Caki2 (cell line): ENCODE results near the gene FBXO7. TPM values are rescaled to one million over a fixed set of nuclear protein-coding genes. Genes with fewer than 3 reads are reported as not detected.
"Not testable (repeated sequence)": the region's sequence is repeated elsewhere in the genome, so short reads cannot be mapped to it uniquely, and the experiment has no call there.

Experiments used
- DNase-seq: peaks from one replicate; pipeline ENCODE4 v3.0.0-alpha.2; 2015; ENCODE audit warnings: low read depth
- in situ Hi-C: cut with HindIII; loops from 2 replicates; pipeline ENCODE4 v1.10.0; 2016; ENCODE audit warnings: low sequenced_read_pairs, low pct_unique_long_range_greater_than_20kb, mixed read lengths
- total RNA-seq: library from RNA; depleted of rRNA; stranded (reverse); fragments of >200 nt; shearing (Covaris generic); gene quantifications from 2 replicates; pipeline ENCODE4 v1.2.3, GENCODE V29; 2014; ENCODE audit warnings: low replicate concordance; rRNA removed

FBXO7 gene
- total RNA-seq, result 136 and 145 TPM in 2 replicates

DNA sequence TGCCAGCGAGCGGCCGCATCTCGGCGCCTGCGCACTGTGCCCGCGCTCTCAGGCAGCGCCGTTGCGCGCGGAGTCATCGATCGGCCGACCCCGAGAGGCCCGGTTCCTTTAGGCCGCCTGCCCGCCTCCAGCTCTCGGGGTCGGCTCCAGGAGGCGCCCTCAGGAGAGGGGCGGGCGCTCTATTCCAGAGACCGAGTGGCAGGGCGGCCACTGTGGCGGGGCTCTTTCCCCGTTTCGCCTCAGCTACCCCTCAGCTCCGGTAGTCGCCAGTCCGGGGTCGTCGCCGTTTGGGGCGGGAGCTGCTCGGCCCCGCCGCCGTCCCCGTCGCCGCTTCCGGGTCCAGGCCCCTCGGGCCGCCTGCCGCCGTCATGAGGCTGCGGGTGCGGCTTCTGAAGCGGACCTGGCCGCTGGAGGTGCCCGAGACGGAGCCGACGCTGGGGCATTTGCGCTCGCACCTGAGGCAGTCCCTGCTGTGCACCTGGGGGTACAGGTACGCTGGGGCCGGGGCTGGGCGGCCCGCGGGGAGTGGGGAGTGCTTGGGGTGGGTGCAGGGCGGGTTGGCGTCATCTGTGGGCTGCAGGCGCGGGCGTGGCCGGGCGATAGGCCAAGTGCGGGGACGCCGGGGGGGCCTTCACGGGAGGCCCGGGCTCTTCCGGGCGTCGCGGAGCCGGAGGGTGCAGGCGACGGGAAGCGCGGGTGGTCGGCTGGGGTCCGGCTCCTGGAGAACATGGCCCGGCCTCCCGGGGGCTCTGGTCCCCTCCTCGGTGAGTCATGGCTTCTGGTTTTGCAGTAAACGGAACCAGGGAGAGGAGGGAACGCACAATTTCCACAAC, at the start of gene FBXO7:
FBXO7 (plus strand) TSS at position 177 of the 833 bp plus-strand sequence; CDS start at position 369, 192 bp downstream.
- in situ Hi-C loops, result loop anchor here (10.0 kb wide), 1 partner anchor 70 kb away; no protein-coding TSS in a partner anchor
- DNase-seq, result peak; percentile 93

- in situ Hi-C loops, result no loop called here
Observed at GRCh38 chr22:32426881-32427280, 47.7 kb upstream of the FBXO7 start.

DNA sequence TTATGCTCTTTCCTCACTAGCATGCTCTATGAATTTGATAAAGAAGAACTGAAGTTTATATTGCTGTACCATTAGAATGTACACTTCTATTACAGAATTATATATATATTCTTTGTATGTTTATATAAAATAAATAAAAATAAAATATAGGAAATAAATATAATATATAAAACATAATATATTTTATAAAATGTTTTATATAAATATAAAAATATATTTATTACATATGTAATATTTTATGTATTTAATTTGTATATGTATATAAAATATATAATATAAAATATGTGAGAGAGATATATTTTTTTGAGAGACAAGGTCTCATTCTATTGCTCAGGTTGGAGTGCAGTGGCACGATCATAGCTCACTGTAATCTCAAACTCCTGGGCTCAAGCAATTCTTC, 44.3 kb upstream of the FBXO7 start:
- DNase-seq, result no peak
- in situ Hi-C loops, result no loop called here

More at GRCh38 chr22:32426881-32427280, 47.7 kb upstream of the FBXO7 start:
- no peak for DNase-seq

GRCh38 chr22:32444068-32444467, 30.5 kb upstream of the FBXO7 start:
- in situ Hi-C loops, result no loop called here

DNA sequence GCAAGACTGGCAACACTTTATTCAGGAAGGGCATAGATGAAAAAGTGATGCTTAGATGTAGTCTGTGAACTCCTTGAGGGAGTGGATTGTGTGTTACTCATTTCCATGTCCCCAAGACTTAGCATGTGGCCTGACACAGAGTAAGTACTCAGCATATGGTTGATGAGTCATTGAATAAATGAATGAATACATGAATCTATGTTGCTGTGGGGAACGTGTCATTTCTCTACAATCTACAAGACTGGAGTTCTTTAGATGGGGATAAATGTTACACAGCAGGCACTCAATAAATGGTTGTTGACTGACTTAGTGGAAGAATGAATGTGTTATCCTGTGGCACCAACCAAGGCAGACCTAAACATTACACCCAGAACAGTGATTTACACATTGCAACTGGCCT, 28.3 kb upstream of the FBXO7 start:
- DNase-seq, result no peak
- in situ Hi-C loops, result no loop called here

More at GRCh38 chr22:32444068-32444467, 30.5 kb upstream of the FBXO7 start:
- DNase-seq, result peak; percentile 30

- no peak for DNase-seq
- in situ Hi-C loops, result no loop called here
Observed at GRCh38 chr22:32448980-32449379, 25.6 kb upstream of the FBXO7 start.

GRCh38 chr22:32457031-32457430, 17.6 kb upstream of the FBXO7 start:
- in situ Hi-C loops, result no loop called here
- no peak for DNase-seq

GRCh38 chr22:32462452-32462851, 12.2 kb upstream of the FBXO7 start:
- in situ Hi-C loops, result no loop called here
- DNase-seq, result no peak

GRCh38 chr22:32465661-32466060, 8.9 kb upstream of the FBXO7 start:
- in situ Hi-C loops, result no loop called here
- DNase-seq, result no peak

- in situ Hi-C loops, result no loop called here
- DNase-seq, result peak; percentile 56
Observed at GRCh38 chr22:32466496-32466895, 8.1 kb upstream of the FBXO7 start.

GRCh38 chr22:32469799-32470212, 4.8 kb upstream of the FBXO7 start:
- in situ Hi-C loops, result loop anchor here (10.0 kb wide), 1 partner anchor 65 kb away; no protein-coding TSS in a partner anchor
- peak; percentile 98 for DNase-seq

- DNase-seq, result peak; percentile 72
- in situ Hi-C loops, result loop anchor here (10.0 kb wide), 1 partner anchor 69 kb away; no protein-coding TSS in a partner anchor
Observed at GRCh38 chr22:32473388-32473952, 1.1 kb upstream of the FBXO7 start.

DNA sequence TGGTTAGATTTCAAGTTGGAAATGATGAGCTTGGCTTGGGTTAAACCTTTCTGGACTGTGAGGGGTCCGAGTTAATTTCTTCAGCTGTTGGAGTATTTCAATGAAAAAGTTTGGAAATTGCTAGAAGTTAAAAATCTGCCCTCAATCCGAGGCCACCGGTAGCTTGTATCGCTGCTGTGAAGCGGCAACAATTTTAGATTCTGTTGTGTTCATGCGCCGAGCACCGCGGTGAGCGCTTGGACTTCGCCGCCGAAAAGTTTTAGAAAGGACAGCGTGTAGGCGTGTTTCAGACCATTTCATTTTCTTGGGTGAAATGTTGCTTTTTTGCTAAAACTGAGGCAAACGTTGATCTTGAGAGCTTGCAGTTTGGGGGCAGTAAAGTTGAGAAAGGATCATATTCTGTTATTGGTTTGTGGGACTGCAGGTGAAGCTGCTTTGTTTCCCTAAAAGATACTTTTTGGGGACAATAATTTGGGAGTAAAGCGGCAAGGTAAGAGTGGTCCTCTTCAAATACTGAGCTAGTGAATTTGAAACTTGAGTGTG, 928 bp downstream of the FBXO7 start:
- DNase-seq, result no peak
- in situ Hi-C loops, result loop anchor here (10.0 kb wide), 1 partner anchor 71 kb away; no protein-coding TSS in a partner anchor

GRCh38 chr22:32476281-32477195, 1.9 kb downstream of the FBXO7 start:
- DNase-seq, result no peak
- in situ Hi-C loops, result loop anchor here (10.0 kb wide), 1 partner anchor 72 kb away; no protein-coding TSS in a partner anchor

GRCh38 chr22:32477596-32477995, 3.0 kb downstream of the FBXO7 start:
- in situ Hi-C loops, result loop anchor here (10.0 kb wide), 1 partner anchor 73 kb away; no protein-coding TSS in a partner anchor
- no peak for DNase-seq

- DNase-seq, result not testable (repeated sequence)
- in situ Hi-C loops, result loop anchor here (10.0 kb wide), 1 partner anchor 74 kb away; no protein-coding TSS in a partner anchor
Observed at GRCh38 chr22:32478552-32478951, 3.9 kb downstream of the FBXO7 start.

- no peak for DNase-seq
- in situ Hi-C loops, result loop anchor here (10.0 kb wide), 1 partner anchor 74 kb away; no protein-coding TSS in a partner anchor
Observed at GRCh38 chr22:32478994-32479393, 4.4 kb downstream of the FBXO7 start.

GRCh38 chr22:32480238-32480637, 5.6 kb downstream of the FBXO7 start:
- in situ Hi-C loops, result no loop called here
- no peak for DNase-seq
